Glutamatergic neuron (in vitro differentiated cells): ENCODE data around the gene HMGA1. TPM values are rescaled to one million over a fixed set of nuclear protein-coding genes. Genes with fewer than 3 reads are reported as not detected.

Experiments used
- DNase-seq: peaks from one replicate; pipeline ENCODE4 v3.0.0; 2022
- H3K27ac Mint-ChIP-seq: one replicate; pipeline ENCODE4 v1.8.0; 2020; ENCODE audit warnings: mild to moderate bottlenecking, mixed read lengths, inconsistent platforms; ENCODE audit not compliant: unreplicated experiment
- H3K27me3 Mint-ChIP-seq: one replicate; pipeline ENCODE4 v1.8.0; 2020; ENCODE audit warnings: mild to moderate bottlenecking, moderate library complexity, mixed read lengths, inconsistent platforms; ENCODE audit not compliant: unreplicated experiment
- H3K36me3 Mint-ChIP-seq: one replicate; pipeline ENCODE4 v1.8.0; 2020; ENCODE audit warnings: mild to moderate bottlenecking, mixed read lengths, inconsistent platforms; ENCODE audit not compliant: unreplicated experiment
- H3K4me1 Mint-ChIP-seq: one replicate; pipeline ENCODE4 v1.8.0; 2020; ENCODE audit warnings: mild to moderate bottlenecking, low read depth, mixed read lengths, inconsistent platforms; ENCODE audit not compliant: unreplicated experiment
- H3K4me3 Mint-ChIP-seq: one replicate; pipeline ENCODE4 v1.8.0; 2020; ENCODE audit warnings: mild to moderate bottlenecking, mixed read lengths, inconsistent platforms; ENCODE audit not compliant: unreplicated experiment
- H3K9me3 Mint-ChIP-seq: one replicate; pipeline ENCODE4 v1.8.0; 2020; ENCODE audit warnings: mild to moderate bottlenecking, moderate library complexity, mixed read lengths, inconsistent platforms; ENCODE audit not compliant: unreplicated experiment
- CTCF ChIP-seq: fragments of 200-600 bp; sonication (generic); IDR thresholded peaks from one replicate; pipeline ENCODE4 v1.5.0; 2021; ENCODE audit not compliant: partially characterized antibody, unreplicated experiment
- total RNA-seq: library from RNA; stranded (reverse); fragmentation: NEBNext Ultra II Directional; extraction: Animal tissue kit (Norgen Biotek cat#: 25700); gene quantifications from one replicate; pipeline ENCODE4 v1.2.1, GENCODE V29; 2021; ENCODE audit not compliant: unreplicated experiment

Gene HMGA1
- total RNA-seq, 1 donor from 2014 or later = 322 TPM

GRCh38 chr6:34207695-34208443 is 28.8 kb upstream of the HMGA1 start:
- H3K9me3 Mint-ChIP-seq = peaks cover 2% of the 10 kb centered on the region
- no peak for DNase-seq
- H3K4me3 Mint-ChIP-seq = no peak overlapping the region
- H3K27ac Mint-ChIP-seq = no peak overlapping the region
- peaks cover 2% of the 10 kb centered on the region for H3K27me3 Mint-ChIP-seq
- no peak for TF ChIP-seq CTCF
- no peaks in the 10 kb centered on the region for H3K36me3 Mint-ChIP-seq
- no peaks in the 10 kb centered on the region for H3K4me1 Mint-ChIP-seq

- H3K4me1 Mint-ChIP-seq = no peaks in the 10 kb centered on the region
- no peak overlapping the region for H3K27ac Mint-ChIP-seq
- H3K27me3 Mint-ChIP-seq = no peaks in the 10 kb centered on the region
- DNase-seq = no peak
- no peak for TF ChIP-seq CTCF
- peaks cover 2% of the 10 kb centered on the region for H3K9me3 Mint-ChIP-seq
- no peak overlapping the region for H3K4me3 Mint-ChIP-seq
- no peaks in the 10 kb centered on the region for H3K36me3 Mint-ChIP-seq
Observed at GRCh38 chr6:34213772-34214171, 22.9 kb upstream of the HMGA1 start.

- no peaks in the 10 kb centered on the region for H3K36me3 Mint-ChIP-seq
- H3K9me3 Mint-ChIP-seq = peaks cover 2% of the 10 kb centered on the region
- no peak for TF ChIP-seq CTCF
- H3K4me1 Mint-ChIP-seq = no peaks in the 10 kb centered on the region
- no peak overlapping the region for H3K27ac Mint-ChIP-seq
- no peak overlapping the region for H3K4me3 Mint-ChIP-seq
- no peak for DNase-seq
- no peaks in the 10 kb centered on the region for H3K27me3 Mint-ChIP-seq
Observed at GRCh38 chr6:34218691-34219090, 18.0 kb upstream of the HMGA1 start.

GRCh38 chr6:34223381-34223955 is 13.2 kb upstream of the HMGA1 start:
- peak overlapping the region; percentile 83 for H3K4me3 Mint-ChIP-seq

More at GRCh38 chr6:34223381-34223955, 13.2 kb upstream of the HMGA1 start:
- Mint-ChIP-seq H3K9me3 (no peaks in the 10 kb centered on the region), H3K36me3 (no peaks in the 10 kb centered on the region), H3K27ac (peak overlapping the region; percentile 83), H3K4me1 (peaks cover 4% of the 10 kb centered on the region), H3K27me3 (peaks cover 2% of the 10 kb centered on the region)
- DNase-seq = no peak
- no peak for TF ChIP-seq CTCF
